Body of pancreas (tissue), 4 donors: Measurements from ENCODE around the gene CRHR2.

ENCODE experiments used
- POLR2A ChIP-seq, 3 donors: fragments of 450-650 bp; IDR thresholded peaks; one replicate each; pipeline ENCODE4 v1.6.1; 2016; ENCODE audit warnings: antibody characterized with exemption in 3 of 3, mild to moderate bottlenecking in 2 of 3
- TF ChIP-seq, protein P1 (sequence below), 7 experiments: fragments of 450-650 bp in 4 of 7; fragments of 200-600 bp in 3 of 7; sonication (generic) in 3 of 7; IDR thresholded peaks; one replicate each; pipeline ENCODE4 v1.5.1; 2016 to 2019; ENCODE audit warnings: antibody characterized with exemption in 7 of 7

- TF ChIP-seq, protein P1, sequence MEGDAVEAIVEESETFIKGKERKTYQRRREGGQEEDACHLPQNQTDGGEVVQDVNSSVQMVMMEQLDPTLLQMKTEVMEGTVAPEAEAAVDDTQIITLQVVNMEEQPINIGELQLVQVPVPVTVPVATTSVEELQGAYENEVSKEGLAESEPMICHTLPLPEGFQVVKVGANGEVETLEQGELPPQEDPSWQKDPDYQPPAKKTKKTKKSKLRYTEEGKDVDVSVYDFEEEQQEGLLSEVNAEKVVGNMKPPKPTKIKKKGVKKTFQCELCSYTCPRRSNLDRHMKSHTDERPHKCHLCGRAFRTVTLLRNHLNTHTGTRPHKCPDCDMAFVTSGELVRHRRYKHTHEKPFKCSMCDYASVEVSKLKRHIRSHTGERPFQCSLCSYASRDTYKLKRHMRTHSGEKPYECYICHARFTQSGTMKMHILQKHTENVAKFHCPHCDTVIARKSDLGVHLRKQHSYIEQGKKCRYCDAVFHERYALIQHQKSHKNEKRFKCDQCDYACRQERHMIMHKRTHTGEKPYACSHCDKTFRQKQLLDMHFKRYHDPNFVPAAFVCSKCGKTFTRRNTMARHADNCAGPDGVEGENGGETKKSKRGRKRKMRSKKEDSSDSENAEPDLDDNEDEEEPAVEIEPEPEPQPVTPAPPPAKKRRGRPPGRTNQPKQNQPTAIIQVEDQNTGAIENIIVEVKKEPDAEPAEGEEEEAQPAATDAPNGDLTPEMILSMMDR (IDR thresholded peaks at IDR 0.05), result no peak
- no peak for TF ChIP-seq POLR2A (IDR thresholded peaks at IDR 0.05)
Observed at GRCh38 chr7:30679664-30680063, 2.6 kb downstream of the CRHR2 start.
